ENCODE measurements around the gene SLC39A11.

DNA sequence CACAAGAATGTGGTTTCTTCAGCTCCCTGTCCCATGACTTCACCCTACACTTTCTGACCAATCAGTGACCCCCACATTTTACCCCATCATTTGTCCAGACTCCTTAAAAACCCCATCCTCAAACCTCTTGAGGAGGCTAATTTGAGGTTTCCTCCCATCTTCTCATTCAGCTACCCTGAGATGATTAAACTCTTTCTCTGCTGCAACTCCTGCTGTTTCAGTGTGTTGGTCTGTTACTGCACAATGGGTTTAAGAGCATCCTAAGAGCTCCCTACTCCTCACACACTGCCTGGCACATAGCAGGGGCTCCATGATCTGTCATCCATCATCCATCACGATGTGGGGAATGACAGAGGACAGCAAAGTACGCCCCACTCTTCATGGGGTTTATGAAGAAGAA, 212.6 kb downstream of the SLC39A11 start:
- TF ChIP-seq, protein P1, sequence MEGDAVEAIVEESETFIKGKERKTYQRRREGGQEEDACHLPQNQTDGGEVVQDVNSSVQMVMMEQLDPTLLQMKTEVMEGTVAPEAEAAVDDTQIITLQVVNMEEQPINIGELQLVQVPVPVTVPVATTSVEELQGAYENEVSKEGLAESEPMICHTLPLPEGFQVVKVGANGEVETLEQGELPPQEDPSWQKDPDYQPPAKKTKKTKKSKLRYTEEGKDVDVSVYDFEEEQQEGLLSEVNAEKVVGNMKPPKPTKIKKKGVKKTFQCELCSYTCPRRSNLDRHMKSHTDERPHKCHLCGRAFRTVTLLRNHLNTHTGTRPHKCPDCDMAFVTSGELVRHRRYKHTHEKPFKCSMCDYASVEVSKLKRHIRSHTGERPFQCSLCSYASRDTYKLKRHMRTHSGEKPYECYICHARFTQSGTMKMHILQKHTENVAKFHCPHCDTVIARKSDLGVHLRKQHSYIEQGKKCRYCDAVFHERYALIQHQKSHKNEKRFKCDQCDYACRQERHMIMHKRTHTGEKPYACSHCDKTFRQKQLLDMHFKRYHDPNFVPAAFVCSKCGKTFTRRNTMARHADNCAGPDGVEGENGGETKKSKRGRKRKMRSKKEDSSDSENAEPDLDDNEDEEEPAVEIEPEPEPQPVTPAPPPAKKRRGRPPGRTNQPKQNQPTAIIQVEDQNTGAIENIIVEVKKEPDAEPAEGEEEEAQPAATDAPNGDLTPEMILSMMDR (IDR thresholded peaks at IDR 0.05; ENCODE audit: insufficient read depth, low read depth, low read length), result no peak
- no peak for TF ChIP-seq EZH2 (IDR thresholded peaks at IDR 0.05; ENCODE audit: insufficient read depth, low read length)

Data from astrocyte (in vitro differentiated cells and primary cell).